ENCODE data around the gene NHLH2. TPM values are rescaled to one million over a fixed set of nuclear protein-coding genes. Genes with fewer than 3 reads are reported as not detected.

Gene NHLH2
- total RNA-seq, 1 experiment from 2014 or later = not detected

GRCh38 chr1:115822117-115822516 is 18.8 kb downstream of the NHLH2 start:
- Histone ChIP-seq H3K9me2 (replicated peaks; ENCODE audit: insufficient read depth, low read length) (no peaks in the 10 kb centered on the region), H3K9ac (ENCODE audit: low read length) (no peak overlapping the region), H3K9me3 (ENCODE audit: low read length) (no peaks in the 10 kb centered on the region), H3K4me2 (ENCODE audit: low read depth, low read length, poor library complexity, severe bottlenecking) (no peak overlapping the region), H3K4me1 (ENCODE audit: low read length) (no peaks in the 10 kb centered on the region), H3K4me3 (ENCODE audit: low read length) (no peak overlapping the region), H3K79me2 (ENCODE audit: low read length) (no peaks in the 10 kb centered on the region), H4K20me1 (ENCODE audit: insufficient read depth, low read depth, low read length) (no peaks in the 10 kb centered on the region), H3K27ac (ENCODE audit: low read length) (no peak overlapping the region), H3K27me3 (ENCODE audit: low read length) (no peaks in the 10 kb centered on the region), H2AFZ (ENCODE audit: low read length) (no peak overlapping the region), H3K36me3 (ENCODE audit: insufficient read depth, low read length) (no peaks in the 10 kb centered on the region)
- no peak for DNase-seq

DNA sequence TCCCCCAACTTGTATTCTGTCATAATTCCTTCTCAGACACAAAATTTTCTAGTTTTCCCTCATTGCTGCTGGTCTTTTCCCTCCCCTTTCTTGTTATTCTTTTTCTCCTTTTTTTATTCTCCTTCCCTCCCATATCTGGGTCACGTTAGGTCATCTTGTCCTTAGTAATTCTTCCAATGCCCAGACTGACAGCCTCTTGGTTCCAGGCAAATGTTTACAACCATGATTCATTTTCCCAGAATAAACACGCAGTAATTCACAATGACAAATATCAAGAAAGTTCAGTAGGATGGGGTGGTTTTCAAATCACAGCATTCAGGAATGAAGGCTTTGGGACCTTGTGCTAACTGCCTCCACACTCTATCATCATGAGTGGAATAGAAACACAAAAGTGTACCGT is 25.2 kb downstream of the NHLH2 start:
- H4K20me1 ChIP-seq (ENCODE audit: insufficient read depth, low read depth, low read length) = no peaks in the 10 kb centered on the region
- H3K4me1 ChIP-seq (ENCODE audit: low read length) = no peaks in the 10 kb centered on the region
- no peaks in the 10 kb centered on the region for H3K27me3 ChIP-seq (ENCODE audit: low read length)
- H3K9ac ChIP-seq (ENCODE audit: low read length) = no peak overlapping the region
- H3K9me2 ChIP-seq (replicated peaks; ENCODE audit: insufficient read depth, low read length) = no peaks in the 10 kb centered on the region
- no peak overlapping the region for H3K4me2 ChIP-seq (ENCODE audit: low read depth, low read length, poor library complexity, severe bottlenecking)
- no peak overlapping the region for H3K4me3 ChIP-seq (ENCODE audit: low read length)
- no peak overlapping the region for H3K27ac ChIP-seq (ENCODE audit: low read length)
- H3K36me3 ChIP-seq (ENCODE audit: insufficient read depth, low read length) = no peaks in the 10 kb centered on the region
- H2AFZ ChIP-seq (ENCODE audit: low read length) = no peak overlapping the region
- H3K9me3 ChIP-seq (ENCODE audit: low read length) = no peaks in the 10 kb centered on the region
- no peaks in the 10 kb centered on the region for H3K79me2 ChIP-seq (ENCODE audit: low read length)
- DNase-seq = no peak

DNA sequence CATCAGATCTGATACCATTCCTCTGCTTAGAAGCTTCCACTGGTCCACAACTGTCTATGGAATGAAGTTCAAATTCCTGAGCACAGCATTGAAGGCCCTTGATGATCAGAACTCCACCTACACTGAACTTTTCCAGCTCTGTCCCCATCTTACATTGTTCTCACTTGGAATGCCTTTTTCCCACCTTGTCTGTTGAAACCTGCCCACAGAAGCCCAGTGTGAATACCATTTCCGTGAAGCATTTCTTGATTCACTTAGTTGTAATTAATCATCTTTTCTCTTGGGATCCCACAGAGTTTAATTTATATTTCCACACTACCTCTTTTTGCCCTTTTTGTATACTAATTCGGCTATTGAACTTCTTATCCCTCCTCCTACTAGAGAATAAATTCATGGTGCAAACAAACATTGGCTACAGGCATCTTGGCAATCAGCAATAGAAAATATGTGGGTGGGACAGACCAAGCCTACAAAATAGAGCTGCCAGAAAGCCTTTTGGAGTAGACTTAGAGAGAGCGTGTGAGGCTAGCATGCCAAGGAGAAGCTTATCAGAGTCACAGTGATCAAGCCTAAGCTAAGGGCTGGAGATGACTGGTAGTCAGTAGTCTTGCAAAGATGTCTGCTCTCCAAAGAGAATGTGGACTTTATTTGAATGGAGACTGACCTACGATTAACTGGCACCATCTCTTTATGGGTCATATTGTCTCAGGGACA is 26.1 kb downstream of the NHLH2 start:
- H3K36me3 ChIP-seq (ENCODE audit: insufficient read depth, low read length) = no peaks in the 10 kb centered on the region
- no peak overlapping the region for H3K9ac ChIP-seq (ENCODE audit: low read length)
- H3K4me1 ChIP-seq (ENCODE audit: low read length) = no peaks in the 10 kb centered on the region
- no peaks in the 10 kb centered on the region for H3K9me2 ChIP-seq (replicated peaks; ENCODE audit: insufficient read depth, low read length)
- H3K9me3 ChIP-seq (ENCODE audit: low read length) = no peaks in the 10 kb centered on the region
- H2AFZ ChIP-seq (ENCODE audit: low read length) = no peak overlapping the region
- H3K27me3 ChIP-seq (ENCODE audit: low read length) = no peaks in the 10 kb centered on the region
- DNase-seq = no peak
- H3K79me2 ChIP-seq (ENCODE audit: low read length) = no peaks in the 10 kb centered on the region
- no peak overlapping the region for H3K4me3 ChIP-seq (ENCODE audit: low read length)
- H3K27ac ChIP-seq (ENCODE audit: low read length) = no peak overlapping the region
- no peaks in the 10 kb centered on the region for H4K20me1 ChIP-seq (ENCODE audit: insufficient read depth, low read depth, low read length)
- H3K4me2 ChIP-seq (ENCODE audit: low read depth, low read length, poor library complexity, severe bottlenecking) = no peak overlapping the region

GRCh38 chr1:115813727-115814126 is 27.2 kb downstream of the NHLH2 start:
- no peaks in the 10 kb centered on the region for H3K4me1 ChIP-seq (ENCODE audit: low read length)

GRCh38 chr1:115811140-115811828 is 29.6 kb downstream of the NHLH2 start:
- no peak overlapping the region for H3K4me2 ChIP-seq (ENCODE audit: low read depth, low read length, poor library complexity, severe bottlenecking)
- DNase-seq = no peak
- no peak overlapping the region for H3K27ac ChIP-seq (ENCODE audit: low read length)
- H3K9ac ChIP-seq (ENCODE audit: low read length) = no peak overlapping the region
- no peak overlapping the region for H3K4me3 ChIP-seq (ENCODE audit: low read length)
- H3K27me3 ChIP-seq (ENCODE audit: low read length) = no peaks in the 10 kb centered on the region
- H3K4me1 ChIP-seq (ENCODE audit: low read length) = no peaks in the 10 kb centered on the region
- H3K36me3 ChIP-seq (ENCODE audit: insufficient read depth, low read length) = no peaks in the 10 kb centered on the region
- no peaks in the 10 kb centered on the region for H3K9me2 ChIP-seq (replicated peaks; ENCODE audit: insufficient read depth, low read length)
- H4K20me1 ChIP-seq (ENCODE audit: insufficient read depth, low read depth, low read length) = no peaks in the 10 kb centered on the region
- no peaks in the 10 kb centered on the region for H3K9me3 ChIP-seq (ENCODE audit: low read length)
- no peaks in the 10 kb centered on the region for H3K79me2 ChIP-seq (ENCODE audit: low read length)
- no peak overlapping the region for H2AFZ ChIP-seq (ENCODE audit: low read length)

More at GRCh38 chr1:115813727-115814126, 27.2 kb downstream of the NHLH2 start:
- no peak for DNase-seq
- Histone ChIP-seq H3K27me3 (ENCODE audit: low read length) (no peaks in the 10 kb centered on the region), H3K79me2 (ENCODE audit: low read length) (no peaks in the 10 kb centered on the region), H2AFZ (ENCODE audit: low read length) (no peak overlapping the region), H3K36me3 (ENCODE audit: insufficient read depth, low read length) (no peaks in the 10 kb centered on the region), H3K9me3 (ENCODE audit: low read length) (no peaks in the 10 kb centered on the region), H3K27ac (ENCODE audit: low read length) (no peak overlapping the region), H3K9me2 (replicated peaks; ENCODE audit: insufficient read depth, low read length) (no peaks in the 10 kb centered on the region), H3K9ac (ENCODE audit: low read length) (no peak overlapping the region), H3K4me2 (ENCODE audit: low read depth, low read length, poor library complexity, severe bottlenecking) (no peak overlapping the region), H4K20me1 (ENCODE audit: insufficient read depth, low read depth, low read length) (no peaks in the 10 kb centered on the region), H3K4me3 (ENCODE audit: low read length) (no peak overlapping the region)

DNA sequence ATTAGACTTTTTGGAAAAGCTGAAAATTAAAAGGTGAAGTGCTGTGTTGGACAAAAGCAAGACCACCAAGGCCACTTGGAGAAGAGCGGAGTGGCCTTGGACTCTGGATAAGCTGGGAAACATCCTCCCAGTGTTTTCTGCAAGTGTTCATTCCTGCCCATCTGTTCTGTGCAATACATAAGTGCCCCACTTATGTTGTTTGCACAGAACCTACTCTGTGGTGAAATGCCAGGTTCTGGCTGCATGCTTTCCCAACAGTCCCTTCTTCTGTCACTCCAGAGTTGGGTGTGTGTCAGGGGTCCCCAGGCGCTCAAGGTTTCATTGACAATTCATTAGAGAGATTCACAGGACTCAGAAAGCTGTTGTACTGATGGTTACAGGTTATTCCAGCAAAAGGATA is 30.3 kb downstream of the NHLH2 start:
- DNase-seq = no peak
- Histone ChIP-seq H3K9ac (ENCODE audit: low read length) (no peak overlapping the region), H3K4me2 (ENCODE audit: low read depth, low read length, poor library complexity, severe bottlenecking) (no peak overlapping the region), H3K4me1 (ENCODE audit: low read length) (peaks cover 3% of the 10 kb centered on the region; the same call in 1 of the 2 replicates), H3K27ac (ENCODE audit: low read length) (no peak overlapping the region), H3K9me2 (replicated peaks; ENCODE audit: insufficient read depth, low read length) (no peaks in the 10 kb centered on the region), H3K79me2 (ENCODE audit: low read length) (no peaks in the 10 kb centered on the region), H3K36me3 (ENCODE audit: insufficient read depth, low read length) (no peaks in the 10 kb centered on the region), H4K20me1 (ENCODE audit: insufficient read depth, low read depth, low read length) (no peaks in the 10 kb centered on the region), H2AFZ (ENCODE audit: low read length) (no peak overlapping the region), H3K4me3 (ENCODE audit: low read length) (no peak overlapping the region), H3K9me3 (ENCODE audit: low read length) (no peaks in the 10 kb centered on the region), H3K27me3 (ENCODE audit: low read length) (no peaks in the 10 kb centered on the region)

GRCh38 chr1:115809847-115810246 is 31.1 kb downstream of the NHLH2 start:
- Histone ChIP-seq H3K4me1 (ENCODE audit: low read length) (peaks cover 4% of the 10 kb centered on the region; the same call in 1 of the 2 replicates), H3K79me2 (ENCODE audit: low read length) (no peaks in the 10 kb centered on the region), H3K27me3 (ENCODE audit: low read length) (no peaks in the 10 kb centered on the region), H3K36me3 (ENCODE audit: insufficient read depth, low read length) (no peaks in the 10 kb centered on the region), H3K9me2 (replicated peaks; ENCODE audit: insufficient read depth, low read length) (no peaks in the 10 kb centered on the region), H2AFZ (ENCODE audit: low read length) (no peak overlapping the region), H3K9ac (ENCODE audit: low read length) (no peak overlapping the region), H3K4me3 (ENCODE audit: low read length) (no peak overlapping the region), H3K4me2 (ENCODE audit: low read depth, low read length, poor library complexity, severe bottlenecking) (no peak overlapping the region), H3K9me3 (ENCODE audit: low read length) (no peaks in the 10 kb centered on the region), H3K27ac (ENCODE audit: low read length) (no peak overlapping the region), H4K20me1 (ENCODE audit: insufficient read depth, low read depth, low read length) (no peaks in the 10 kb centered on the region)
- no peak for DNase-seq

DNA sequence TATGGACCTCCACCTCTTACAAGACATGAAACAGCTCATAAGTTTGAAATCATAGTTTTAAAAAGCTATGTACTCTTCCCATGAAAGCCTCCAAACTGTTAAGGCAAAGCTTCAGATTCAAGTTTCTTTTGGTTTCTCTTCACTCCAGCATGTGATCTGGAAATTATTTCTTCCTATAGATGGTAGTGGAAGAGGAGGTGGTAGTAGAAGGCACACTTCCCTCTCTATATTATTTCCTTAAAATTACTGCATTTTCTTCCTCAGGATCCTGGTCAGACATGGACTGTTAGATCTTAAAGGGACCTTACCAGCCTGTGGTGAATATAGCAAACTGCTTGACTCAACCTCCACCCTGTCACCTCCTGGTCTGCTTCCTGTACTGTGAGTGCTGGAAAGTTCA is 31.9 kb downstream of the NHLH2 start:
- Histone ChIP-seq H3K9me2 (replicated peaks; ENCODE audit: insufficient read depth, low read length) (no peaks in the 10 kb centered on the region), H2AFZ (ENCODE audit: low read length) (no peak overlapping the region), H4K20me1 (ENCODE audit: insufficient read depth, low read depth, low read length) (no peaks in the 10 kb centered on the region), H3K4me2 (ENCODE audit: low read depth, low read length, poor library complexity, severe bottlenecking) (no peak overlapping the region), H3K27ac (ENCODE audit: low read length) (no peak overlapping the region), H3K9ac (ENCODE audit: low read length) (no peak overlapping the region), H3K27me3 (ENCODE audit: low read length) (no peaks in the 10 kb centered on the region), H3K4me3 (ENCODE audit: low read length) (no peak overlapping the region), H3K4me1 (ENCODE audit: low read length) (peaks cover 4% of the 10 kb centered on the region; the same call in 1 of the 2 replicates), H3K9me3 (ENCODE audit: low read length) (no peaks in the 10 kb centered on the region), H3K36me3 (ENCODE audit: insufficient read depth, low read length) (no peaks in the 10 kb centered on the region), H3K79me2 (ENCODE audit: low read length) (no peaks in the 10 kb centered on the region)
- no peak for DNase-seq

Data from Karpas-422 (cell line).